ENCODE data around the gene KRT4.
A peak's percentile ranks its signal among the peaks of the same experiment; 100 is the strongest.

Gene KRT4

GRCh38 chr12:52818388-52818787 is 4.5 kb upstream of the KRT4 start:
- Histone ChIP-seq H3K36me3 (replicated peaks in 1 of 2; ENCODE audit: control insufficient read depth in 2 of 2, insufficient read depth in 2 of 2, low read length in 2 of 2) (no peaks in the 10 kb centered on the region), H3K9me3 (replicated peaks in 1 of 2; ENCODE audit: control insufficient read depth in 2 of 2, insufficient read depth in 1 of 2, low read depth in 1 of 2, low read length in 2 of 2) (no peaks in the 10 kb centered on the region), H3K18ac (ENCODE audit: low read length) (peak overlapping the region; percentile 25), H3K4me1 (ENCODE audit: control insufficient read depth in 2 of 2, insufficient read depth in 1 of 2, low read depth in 1 of 2, low read length in 2 of 2) (peaks cover 0 to 25% of the 10 kb centered on the region in 2 donors), H3K27ac (replicated peaks; ENCODE audit: low read length) (peak overlapping the region; percentile 65), H3K4ac (ENCODE audit: low read length) (no peak overlapping the region), H2BK5ac (ENCODE audit: low read length) (no peak overlapping the region), H2AK5ac (ENCODE audit: low read depth, low read length) (peak overlapping the region; percentile 75), H2BK120ac (ENCODE audit: low read depth, low read length) (no peak overlapping the region), H4K91ac (ENCODE audit: low read depth, low read length, poor library complexity) (no peak overlapping the region), H3K27me3 (ENCODE audit: control insufficient read depth in 3 of 3, insufficient read depth in 3 of 3, low read depth in 1 of 3, low read length in 3 of 3) (peaks cover 0 to 18% (median 0%) of the 10 kb centered on the region in 3 experiments), H3K9ac (ENCODE audit: low read depth, low read length, poor library complexity) (no peak overlapping the region), H3K79me1 (ENCODE audit: low read depth, low read length) (no peaks in the 10 kb centered on the region), H2BK15ac (ENCODE audit: low read length) (no peak overlapping the region), H2AFZ (ENCODE audit: low read length) (no peak overlapping the region), H3K4me3 (ENCODE audit: low read length in 2 of 2) (no peak overlapping the region), H3K23ac (ENCODE audit: low read depth, low read length, poor library complexity) (no peak overlapping the region), H2BK12ac (ENCODE audit: low read length) (no peak overlapping the region), H3K14ac (ENCODE audit: low read length) (no peak overlapping the region), H3K4me2 (ENCODE audit: insufficient read depth, low read length, poor library complexity, severe bottlenecking) (no peak overlapping the region), H4K8ac (ENCODE audit: low read depth, low read length) (no peak overlapping the region)
- no CpG with 5 or more reads among the region's 7 CpGs for WGBS, 2 donors (ENCODE audit: extremely low coverage in 2 of 2, insufficient read length in 2 of 2, insufficient replicate concordance in 1 of 2)
- peak; percentile 65 for DNase-seq (ENCODE audit: low spot score)

GRCh38 chr12:52817699-52818238 is 3.9 kb upstream of the KRT4 start:
- DNase-seq (ENCODE audit: low spot score): no peak
- Histone ChIP-seq H3K4me2 (ENCODE audit: insufficient read depth, low read length, poor library complexity, severe bottlenecking) (no peak overlapping the region), H3K79me1 (ENCODE audit: low read depth, low read length) (no peaks in the 10 kb centered on the region), H3K4me1 (ENCODE audit: control insufficient read depth in 2 of 2, insufficient read depth in 1 of 2, low read depth in 1 of 2, low read length in 2 of 2) (peaks cover 0 to 25% of the 10 kb centered on the region in 2 donors), H2BK5ac (ENCODE audit: low read length) (no peak overlapping the region), H3K27me3 (ENCODE audit: control insufficient read depth in 3 of 3, insufficient read depth in 3 of 3, low read depth in 1 of 3, low read length in 3 of 3) (peaks cover 0 to 18% (median 0%) of the 10 kb centered on the region in 3 experiments), H2BK15ac (ENCODE audit: low read length) (no peak overlapping the region), H3K27ac (replicated peaks; ENCODE audit: low read length) (no peak overlapping the region), H3K4ac (ENCODE audit: low read length) (no peak overlapping the region), H2BK120ac (ENCODE audit: low read depth, low read length) (no peak overlapping the region), H3K9me3 (replicated peaks in 1 of 2; ENCODE audit: control insufficient read depth in 2 of 2, insufficient read depth in 1 of 2, low read depth in 1 of 2, low read length in 2 of 2) (no peaks in the 10 kb centered on the region), H4K8ac (ENCODE audit: low read depth, low read length) (no peak overlapping the region), H3K23ac (ENCODE audit: low read depth, low read length, poor library complexity) (no peak overlapping the region), H3K18ac (ENCODE audit: low read length) (peak overlapping the region; percentile 25), H3K14ac (ENCODE audit: low read length) (no peak overlapping the region), H2BK12ac (ENCODE audit: low read length) (no peak overlapping the region), H3K36me3 (replicated peaks in 1 of 2; ENCODE audit: control insufficient read depth in 2 of 2, insufficient read depth in 2 of 2, low read length in 2 of 2) (no peaks in the 10 kb centered on the region), H2AFZ (ENCODE audit: low read length) (no peak overlapping the region), H2AK5ac (ENCODE audit: low read depth, low read length) (no peak overlapping the region), H3K4me3 (ENCODE audit: low read length in 2 of 2) (no peak overlapping the region), H4K91ac (ENCODE audit: low read depth, low read length, poor library complexity) (no peak overlapping the region), H3K9ac (ENCODE audit: low read depth, low read length, poor library complexity) (no peak overlapping the region)
- no CpG with 5 or more reads among the region's 2 CpGs for WGBS, 2 donors (ENCODE audit: extremely low coverage in 2 of 2, insufficient read length in 2 of 2, insufficient replicate concordance in 1 of 2)

GRCh38 chr12:52817003-52817698 is 3.2 kb upstream of the KRT4 start:
- H4K8ac ChIP-seq (ENCODE audit: low read depth, low read length): no peak overlapping the region
- no CpG with 5 or more reads among the region's 8 CpGs for WGBS, 2 donors (ENCODE audit: extremely low coverage in 2 of 2, insufficient read length in 2 of 2, insufficient replicate concordance in 1 of 2)
- no peak overlapping the region for H3K23ac ChIP-seq (ENCODE audit: low read depth, low read length, poor library complexity)
- no peak overlapping the region for H3K4me3 ChIP-seq (ENCODE audit: low read length in 2 of 2)
- no peak overlapping the region for H3K14ac ChIP-seq (ENCODE audit: low read length)
- H3K4ac ChIP-seq (ENCODE audit: low read length): no peak overlapping the region
- H2BK15ac ChIP-seq (ENCODE audit: low read length): peak overlapping the region; percentile 33
- peaks cover 0 to 25% of the 10 kb centered on the region in 2 donors for H3K4me1 ChIP-seq (ENCODE audit: control insufficient read depth in 2 of 2, insufficient read depth in 1 of 2, low read depth in 1 of 2, low read length in 2 of 2)
- no peak for DNase-seq (ENCODE audit: low spot score)
- H3K79me1 ChIP-seq (ENCODE audit: low read depth, low read length): no peaks in the 10 kb centered on the region
- H2BK120ac ChIP-seq (ENCODE audit: low read depth, low read length): no peak overlapping the region
- H3K27me3 ChIP-seq (ENCODE audit: control insufficient read depth in 3 of 3, insufficient read depth in 3 of 3, low read depth in 1 of 3, low read length in 3 of 3): peaks cover 0 to 18% (median 0%) of the 10 kb centered on the region in 3 experiments
- H2AK5ac ChIP-seq (ENCODE audit: low read depth, low read length): no peak overlapping the region
- no peak overlapping the region for H3K27ac ChIP-seq (replicated peaks; ENCODE audit: low read length)
- H3K9ac ChIP-seq (ENCODE audit: low read depth, low read length, poor library complexity): no peak overlapping the region
- H3K9me3 ChIP-seq (replicated peaks in 1 of 2; ENCODE audit: control insufficient read depth in 2 of 2, insufficient read depth in 1 of 2, low read depth in 1 of 2, low read length in 2 of 2): no peaks in the 10 kb centered on the region
- H2BK12ac ChIP-seq (ENCODE audit: low read length): no peak overlapping the region
- H4K91ac ChIP-seq (ENCODE audit: low read depth, low read length, poor library complexity): no peak overlapping the region
- no peak overlapping the region for H2BK5ac ChIP-seq (ENCODE audit: low read length)
- peak overlapping the region; percentile 73 for H3K18ac ChIP-seq (ENCODE audit: low read length)
- no peak overlapping the region for H3K4me2 ChIP-seq (ENCODE audit: insufficient read depth, low read length, poor library complexity, severe bottlenecking)
- H2AFZ ChIP-seq (ENCODE audit: low read length): no peak overlapping the region
- H3K36me3 ChIP-seq (replicated peaks in 1 of 2; ENCODE audit: control insufficient read depth in 2 of 2, insufficient read depth in 2 of 2, low read length in 2 of 2): no peaks in the 10 kb centered on the region

GRCh38 chr12:52815676-52816588 is 2.0 kb upstream of the KRT4 start:
- Histone ChIP-seq H3K9me3 (replicated peaks in 1 of 2; ENCODE audit: control insufficient read depth in 2 of 2, insufficient read depth in 1 of 2, low read depth in 1 of 2, low read length in 2 of 2) (no peaks in the 10 kb centered on the region), H3K4me3 (ENCODE audit: low read length in 2 of 2) (no peak overlapping the region), H3K18ac (ENCODE audit: low read length) (peak overlapping the region; percentile 7), H2BK120ac (ENCODE audit: low read depth, low read length) (no peak overlapping the region), H3K36me3 (replicated peaks in 1 of 2; ENCODE audit: control insufficient read depth in 2 of 2, insufficient read depth in 2 of 2, low read length in 2 of 2) (no peaks in the 10 kb centered on the region), H3K27ac (replicated peaks; ENCODE audit: low read length) (no peak overlapping the region), H3K9ac (ENCODE audit: low read depth, low read length, poor library complexity) (no peak overlapping the region), H2BK15ac (ENCODE audit: low read length) (no peak overlapping the region), H2AFZ (ENCODE audit: low read length) (no peak overlapping the region), H3K14ac (ENCODE audit: low read length) (no peak overlapping the region), H3K27me3 (ENCODE audit: control insufficient read depth in 3 of 3, insufficient read depth in 3 of 3, low read depth in 1 of 3, low read length in 3 of 3) (peaks cover 0 to 18% (median 0%) of the 10 kb centered on the region in 3 experiments), H4K91ac (ENCODE audit: low read depth, low read length, poor library complexity) (no peak overlapping the region), H3K4ac (ENCODE audit: low read length) (no peak overlapping the region), H2BK12ac (ENCODE audit: low read length) (no peak overlapping the region), H3K79me1 (ENCODE audit: low read depth, low read length) (no peaks in the 10 kb centered on the region), H3K4me2 (ENCODE audit: insufficient read depth, low read length, poor library complexity, severe bottlenecking) (no peak overlapping the region), H2BK5ac (ENCODE audit: low read length) (no peak overlapping the region), H3K4me1 (ENCODE audit: control insufficient read depth in 2 of 2, insufficient read depth in 1 of 2, low read depth in 1 of 2, low read length in 2 of 2) (peaks cover 0 to 18% of the 10 kb centered on the region in 2 donors), H2AK5ac (ENCODE audit: low read depth, low read length) (peak overlapping the region; percentile 60), H4K8ac (ENCODE audit: low read depth, low read length) (no peak overlapping the region), H3K23ac (ENCODE audit: low read depth, low read length, poor library complexity) (no peak overlapping the region)
- no CpG with 5 or more reads among the region's 9 CpGs for WGBS, 2 donors (ENCODE audit: extremely low coverage in 2 of 2, insufficient read length in 2 of 2, insufficient replicate concordance in 1 of 2)
- DNase-seq (ENCODE audit: low spot score): no peak
